GM12865 (cell line): ENCODE measurements around the gene ZNF213.
A peak's percentile ranks its signal among the peaks of the same experiment; 100 is the strongest.
"Not testable (repeated sequence)": the region's sequence is repeated elsewhere in the genome, so short reads cannot be mapped to it uniquely, and the experiment has no call there.

Experiments
- DNase-seq: peaks from one replicate; pipeline ENCODE4 v3.0.0; 2010; ENCODE audit warnings: low read depth
- H3K4me3 ChIP-seq: 2 replicates; pipeline ENCODE4 v1.5.1; 2011; ENCODE audit warnings: mild to moderate bottlenecking, low read depth, low read length, control low read depth
- CTCF ChIP-seq: IDR thresholded peaks from 2 replicates; pipeline ENCODE4 v1.5.1; 2011; ENCODE audit warnings: low read length, control low read depth, low read depth, inconsistent platforms; ENCODE audit not compliant: insufficient read depth; ENCODE audit errors: missing control alignments

The ZNF213 gene

DNA sequence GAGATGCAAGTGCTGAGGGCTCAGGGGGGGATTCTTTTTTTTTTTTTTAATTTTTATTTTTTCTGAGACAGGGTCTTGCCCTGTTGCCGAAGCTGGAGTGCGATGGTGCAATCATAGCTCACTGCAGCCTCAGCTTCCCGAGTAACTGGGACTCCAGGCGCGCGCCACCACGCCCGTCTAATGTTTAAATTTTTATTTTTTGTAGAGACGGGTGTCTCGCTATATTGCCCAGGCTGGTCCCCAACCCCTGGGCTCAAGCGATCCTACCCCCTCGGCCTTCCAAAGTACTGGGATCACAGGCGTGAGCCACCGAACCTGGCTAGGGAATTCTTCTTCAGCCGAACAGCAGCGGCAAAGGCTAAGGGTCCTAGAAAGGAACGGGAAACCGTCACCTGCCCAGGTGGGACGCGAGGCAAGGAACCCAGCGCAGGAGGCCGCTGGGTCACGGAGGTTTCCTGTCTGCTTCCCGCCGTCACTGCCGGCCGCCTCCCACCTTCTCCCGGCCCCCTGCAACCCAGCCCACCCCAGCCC lies 39.9 kb downstream of the ZNF213 start:
- no peak for TF ChIP-seq CTCF
- H3K4me3 ChIP-seq, result no peak overlapping the region; the same call in 1 of the 2 replicates
- DNase-seq, result no peak

GRCh38 chr16:3175157-3176093 lies 40.6 kb downstream of the ZNF213 start:
- peak; percentile 75 for DNase-seq
- TF ChIP-seq CTCF, result no peak
- no peak overlapping the region for H3K4me3 ChIP-seq

GRCh38 chr16:3179651-3180050 lies 44.8 kb downstream of the ZNF213 start:
- DNase-seq, result no peak
- H3K4me3 ChIP-seq, result no peak overlapping the region
- no peak for TF ChIP-seq CTCF

DNA sequence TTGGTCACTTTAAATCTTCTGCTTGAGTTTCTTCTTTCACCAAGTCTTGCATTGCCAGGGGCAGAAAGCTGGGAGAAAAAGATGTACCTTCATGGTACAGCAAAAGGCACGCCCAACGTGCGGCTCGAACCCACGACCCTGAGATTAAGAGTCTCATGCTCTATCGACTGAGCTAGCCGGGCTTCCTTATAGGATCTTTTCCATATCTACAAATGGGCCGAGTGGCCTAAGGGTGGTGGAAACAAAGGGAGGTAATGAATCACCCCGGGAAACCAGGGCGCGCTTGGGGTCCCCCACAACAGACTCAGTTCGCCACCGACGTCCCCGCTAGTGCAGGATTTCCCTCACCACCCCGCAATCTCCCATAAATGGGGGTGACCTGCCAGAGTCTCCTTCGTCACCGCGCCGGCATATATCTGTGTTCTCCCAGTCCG lies 45.6 kb downstream of the ZNF213 start:
- no peak for TF ChIP-seq CTCF
- no peak overlapping the region for H3K4me3 ChIP-seq
- DNase-seq, result peak; percentile 41

DNA sequence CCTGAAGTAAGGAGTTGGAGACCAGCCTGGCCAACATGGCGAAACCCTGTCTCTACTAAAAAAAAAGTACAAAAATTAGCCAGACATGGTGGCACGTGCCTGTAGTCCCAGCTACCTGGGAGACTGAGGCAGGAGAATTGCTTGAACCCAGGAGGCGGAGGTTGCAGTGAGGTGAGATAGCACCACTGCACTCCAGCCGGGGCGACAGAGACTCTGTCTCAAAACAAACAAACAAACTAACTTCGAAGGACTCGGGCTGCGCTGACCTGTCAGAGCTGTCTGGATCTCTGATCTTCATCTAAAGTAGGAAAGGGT lies 47.4 kb downstream of the ZNF213 start:
- not testable (repeated sequence) for H3K4me3 ChIP-seq, DNase-seq

DNA sequence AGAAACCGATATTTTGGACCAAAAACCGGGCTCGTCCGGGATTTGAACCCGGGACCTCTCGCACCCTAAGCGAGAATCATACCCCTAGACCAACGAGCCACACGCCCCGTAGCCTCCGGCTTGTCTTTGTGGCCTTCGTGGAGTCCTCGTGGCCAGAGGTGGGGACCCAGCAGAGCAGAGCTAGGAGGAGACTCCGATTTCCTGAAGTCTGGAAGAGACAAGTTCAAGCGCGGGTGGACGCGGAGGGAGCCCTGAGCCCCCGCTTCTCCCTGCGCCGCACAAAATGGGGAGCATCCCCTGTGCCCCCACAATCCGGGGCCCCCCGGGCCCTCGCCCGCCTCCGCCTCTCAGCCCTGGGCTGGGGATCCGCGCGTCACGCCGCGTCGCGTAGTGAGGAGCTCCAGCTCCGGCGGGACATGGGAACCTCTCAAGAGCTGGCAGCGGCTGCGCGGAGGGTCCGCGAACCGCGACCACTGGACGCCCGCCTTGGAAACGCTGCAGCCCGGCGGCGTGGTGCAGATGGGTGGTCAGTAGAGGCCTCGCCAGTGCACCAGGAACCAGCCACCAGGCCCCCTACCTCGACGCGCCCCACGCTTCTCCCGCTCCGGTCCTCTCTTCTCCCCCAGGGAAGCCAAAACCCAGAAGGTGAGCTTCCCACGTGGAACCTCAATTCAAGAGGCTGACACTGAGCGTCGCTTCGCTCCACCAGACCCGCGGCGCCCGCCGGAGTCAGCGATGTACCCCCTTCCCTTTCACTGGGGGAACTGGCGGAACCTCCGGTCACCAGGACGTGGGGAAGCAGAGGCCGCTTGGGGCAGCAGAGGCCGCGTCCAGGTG lies 48.0 kb downstream of the ZNF213 start:
- H3K4me3 ChIP-seq, result peak overlapping the region; percentile 59
- DNase-seq, result peak; percentile 75
- TF ChIP-seq CTCF, result no peak

DNA sequence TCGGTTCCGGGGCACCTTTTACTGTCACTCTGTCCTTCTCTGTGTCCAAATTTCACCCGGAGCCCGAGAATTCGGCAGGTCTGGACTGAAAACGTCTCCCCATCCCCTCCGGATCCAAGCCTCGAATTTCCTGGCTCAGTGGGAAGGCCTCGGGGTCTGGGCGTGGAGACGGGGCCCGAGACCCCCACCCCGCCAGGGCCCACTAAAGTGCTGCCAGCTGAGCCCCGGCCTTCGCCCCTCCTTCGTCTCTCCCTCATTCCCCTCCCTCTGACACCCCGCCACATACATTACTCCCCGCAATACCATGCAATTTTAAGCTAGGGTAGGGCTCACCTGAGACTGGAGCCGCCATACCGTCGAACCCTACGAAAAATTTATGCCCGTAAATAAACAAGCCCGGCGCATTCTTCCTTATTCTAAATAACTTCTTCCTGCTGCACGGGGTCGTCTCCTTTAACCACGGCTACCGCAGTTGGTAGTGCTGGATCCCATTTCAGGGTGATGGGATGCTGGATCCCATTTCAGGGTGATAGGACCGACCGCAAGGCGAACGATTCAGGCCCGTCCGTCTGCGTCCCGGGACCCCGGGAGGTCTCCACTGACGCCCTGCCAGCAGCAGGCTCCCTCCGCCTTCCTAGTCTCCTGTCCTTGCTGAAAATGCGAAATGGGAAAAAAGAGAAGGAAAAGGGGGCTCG lies 48.8 kb downstream of the ZNF213 start:
- H3K4me3 ChIP-seq, result peak overlapping the region; percentile 59
- no peak for TF ChIP-seq CTCF
- no peak for DNase-seq
